Breast epithelium (tissue), 4 donors: ENCODE results near the gene KCNJ6. TPM values are rescaled to one million over a fixed set of nuclear protein-coding genes. Genes with fewer than 3 reads are reported as not detected.

ENCODE experiments used
- DNase-seq, 2 donors: peaks; one replicate each; pipeline ENCODE4 v3.0.0-alpha.2; 2019; ENCODE audit warnings: low spot score in 2 of 2
- H3K27ac ChIP-seq, 2 donors: fragments of 200-600 bp; sonication (generic) in 1 of 2; one replicate each; pipeline ENCODE4 v1.5.1; 2016 to 2019; ENCODE audit warnings: mild to moderate bottlenecking in 1 of 2
- H3K27me3 ChIP-seq, 2 donors: fragments of 200-600 bp; sonication (generic) in 1 of 2; one replicate each; pipeline versions ENCODE4 v1.5.1 to v1.6.0; 2017 to 2019; ENCODE audit warnings: control low read depth in 1 of 2, mild to moderate bottlenecking in 1 of 2
- H3K36me3 ChIP-seq: fragments of 200-600 bp; one replicate; pipeline ENCODE4 v1.5.1; 2019
- H3K4me1 ChIP-seq, 2 donors: fragments of 200-600 bp; sonication (generic); one replicate each; pipeline ENCODE4 v1.5.1; 2016 to 2019; ENCODE audit warnings: control low read depth in 1 of 2
- H3K4me3 ChIP-seq, 3 donors: fragments of 200-600 bp; sonication (generic); 1 replicate in 2 of 3; 2 replicates in 1 of 3; pipeline ENCODE4 v1.5.1; 2016 to 2019; ENCODE audit warnings: mild to moderate bottlenecking in 3 of 3, moderate library complexity in 2 of 3
- H3K9me3 ChIP-seq, 2 donors: fragments of 200-600 bp; sonication (generic) in 1 of 2; one replicate each; pipeline ENCODE4 v1.5.1; 2016 to 2019; ENCODE audit warnings: control low read depth in 1 of 2
- CTCF ChIP-seq, 3 donors: fragments of 450-650 bp; IDR thresholded peaks; one replicate each; pipeline ENCODE4 v1.5.1; 2016 to 2017; ENCODE audit warnings: antibody characterized with exemption in 3 of 3, mild to moderate bottlenecking in 3 of 3, moderate library complexity in 3 of 3
- POLR2A ChIP-seq: fragments of 450-650 bp; IDR thresholded peaks from one replicate; pipeline ENCODE4 v1.6.1; 2016; ENCODE audit warnings: antibody characterized with exemption, mild to moderate bottlenecking, moderate library complexity
- POLR2AphosphoS5 ChIP-seq, 3 donors: sonication (generic); formaldehyde crosslinking; IDR thresholded peaks; one replicate each; pipeline ENCODE4 v1.6.1; 2017; ENCODE audit warnings: antibody characterized with exemption in 3 of 3
- intact Hi-C: fragments of 100-400 bp; cut with DNase I; formaldehyde crosslinking; loops from one replicate; pipeline ENCODE4 v1.15.1; 2023; ENCODE audit warnings: low total_unique reads
- total RNA-seq, 3 donors: library from RNA; depleted of rRNA; stranded (reverse); fragments of >200 nt; gene quantifications; one replicate each; pipeline ENCODE4 v1.1.0, GENCODE V29; 2016

Gene KCNJ6
- total RNA-seq, 3 donors from 2014 or later = not detected

DNA sequence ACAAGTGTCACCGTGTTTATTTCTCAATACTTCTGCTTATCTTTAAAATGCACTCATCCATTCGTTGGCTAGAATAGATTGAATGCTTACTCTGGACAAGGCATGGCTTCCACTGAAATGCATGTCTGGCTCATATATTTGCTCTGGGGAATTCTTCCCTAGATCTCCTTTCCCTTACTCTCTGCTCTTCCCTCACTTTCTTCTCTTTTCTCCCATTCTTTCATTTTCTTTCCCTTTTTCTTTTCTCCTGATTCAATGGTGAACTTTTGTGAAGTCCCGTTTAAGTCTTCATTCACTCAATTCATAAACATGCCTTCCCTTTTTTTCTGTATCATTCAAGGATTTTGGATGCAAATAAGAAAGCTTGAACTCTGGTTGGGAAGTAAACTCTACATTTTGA is 315.2 kb downstream of the KCNJ6 start:
- DNase-seq = no peak
- H3K4me3 ChIP-seq = no peak overlapping the region
- intact Hi-C loops = no loop called here
- TF ChIP-seq POLR2A = no peak
- TF ChIP-seq CTCF (IDR thresholded peaks at IDR 0.05) = no peak
- TF ChIP-seq POLR2AphosphoS5 (IDR thresholded peaks at IDR 0.05) = no peak
- no peak overlapping the region for H3K27ac ChIP-seq
- H3K27me3 ChIP-seq = no peaks in the 10 kb centered on the region
- no peaks in the 10 kb centered on the region for H3K36me3 ChIP-seq
- H3K9me3 ChIP-seq = no peaks in the 10 kb centered on the region
- H3K4me1 ChIP-seq = no peaks in the 10 kb centered on the region

GRCh38 chr21:37595944-37596343 is 320.3 kb downstream of the KCNJ6 start:
- H3K27me3 ChIP-seq = no peaks in the 10 kb centered on the region
- no peaks in the 10 kb centered on the region for H3K9me3 ChIP-seq
- no peaks in the 10 kb centered on the region for H3K4me1 ChIP-seq
- H3K36me3 ChIP-seq = no peaks in the 10 kb centered on the region
- intact Hi-C loops = no loop called here
- no peak overlapping the region for H3K27ac ChIP-seq
- no peak for DNase-seq
- no peak overlapping the region for H3K4me3 ChIP-seq
- TF ChIP-seq POLR2A = no peak
- TF ChIP-seq POLR2AphosphoS5 (IDR thresholded peaks at IDR 0.05) = no peak
- TF ChIP-seq CTCF (IDR thresholded peaks at IDR 0.05) = no peak

- Histone ChIP-seq H3K4me1 (no peaks in the 10 kb centered on the region), H3K4me3 (no peak overlapping the region), H3K9me3 (no peaks in the 10 kb centered on the region), H3K36me3 (no peaks in the 10 kb centered on the region), H3K27ac (no peak overlapping the region), H3K27me3 (no peaks in the 10 kb centered on the region)
- no peak for DNase-seq
- intact Hi-C loops = no loop called here
- TF ChIP-seq POLR2AphosphoS5 (IDR thresholded peaks at IDR 0.05) (no peak), POLR2A (no peak), CTCF (IDR thresholded peaks at IDR 0.05) (no peak)
Observed at GRCh38 chr21:37594472-37594951, 321.7 kb downstream of the KCNJ6 start.

- DNase-seq = no peak
- Histone ChIP-seq H3K4me3 (no peak overlapping the region), H3K4me1 (no peaks in the 10 kb centered on the region), H3K27ac (no peak overlapping the region), H3K27me3 (no peaks in the 10 kb centered on the region), H3K9me3 (no peaks in the 10 kb centered on the region), H3K36me3 (no peaks in the 10 kb centered on the region)
- intact Hi-C loops = loop anchor here (1.0 kb wide), 1 partner anchor 19 kb away; no protein-coding TSS in a partner anchor
- TF ChIP-seq POLR2AphosphoS5 (IDR thresholded peaks at IDR 0.05) = no peak
- no peak for TF ChIP-seq POLR2A
- no peak for TF ChIP-seq CTCF (IDR thresholded peaks at IDR 0.05)
Observed at GRCh38 chr21:37593740-37594471, 322.4 kb downstream of the KCNJ6 start.

- Histone ChIP-seq H3K27ac (no peak overlapping the region), H3K9me3 (no peaks in the 10 kb centered on the region), H3K4me1 (no peaks in the 10 kb centered on the region), H3K36me3 (no peaks in the 10 kb centered on the region), H3K4me3 (no peak overlapping the region), H3K27me3 (no peaks in the 10 kb centered on the region)
- no peak for DNase-seq
- TF ChIP-seq CTCF (IDR thresholded peaks at IDR 0.05) (no peak), POLR2A (no peak), POLR2AphosphoS5 (IDR thresholded peaks at IDR 0.05) (no peak)
- intact Hi-C loops = loop anchor here (1.0 kb wide), 1 partner anchor 18 kb away; no protein-coding TSS in a partner anchor
Observed at GRCh38 chr21:37593015-37593414, 323.2 kb downstream of the KCNJ6 start.
